Astrocyte (in vitro differentiated cells and primary cell): ENCODE data around the gene PNPLA6.

Experiments
- EZH2 ChIP-seq: IDR thresholded peaks from 2 replicates; pipeline ENCODE4 v1.6.1; 2012; ENCODE audit warnings: mild to moderate bottlenecking, low read length, inconsistent platforms; ENCODE audit not compliant: insufficient read depth
- TF ChIP-seq, protein P1 (sequence below): IDR thresholded peaks from 2 replicates; pipeline ENCODE4 v1.5.1; 2011; ENCODE audit warnings: low read depth, mild to moderate bottlenecking, inconsistent platforms, low read length, moderate library complexity; ENCODE audit not compliant: insufficient read depth

DNA sequence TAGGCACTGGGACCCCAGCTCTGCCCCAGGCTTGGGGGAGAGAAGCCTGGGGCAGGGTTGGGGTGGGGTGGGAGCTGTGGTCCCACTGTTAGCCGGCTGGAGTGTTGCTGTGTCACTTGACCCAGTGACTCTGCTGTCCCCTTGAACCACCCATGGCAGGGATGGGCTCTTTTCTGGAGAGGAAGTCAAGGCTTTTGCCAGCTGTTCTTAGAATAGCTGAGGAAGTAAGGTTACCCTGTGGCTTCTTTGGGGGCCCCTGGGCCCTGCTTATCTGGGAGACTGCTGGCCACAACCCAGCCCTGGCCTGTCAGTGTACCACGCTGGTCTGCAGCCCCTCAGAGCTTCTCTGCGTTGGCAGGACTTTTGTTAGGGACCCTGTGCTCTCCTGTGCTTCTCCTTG is 9.1 kb downstream of the PNPLA6 start:
- TF ChIP-seq, protein P1, sequence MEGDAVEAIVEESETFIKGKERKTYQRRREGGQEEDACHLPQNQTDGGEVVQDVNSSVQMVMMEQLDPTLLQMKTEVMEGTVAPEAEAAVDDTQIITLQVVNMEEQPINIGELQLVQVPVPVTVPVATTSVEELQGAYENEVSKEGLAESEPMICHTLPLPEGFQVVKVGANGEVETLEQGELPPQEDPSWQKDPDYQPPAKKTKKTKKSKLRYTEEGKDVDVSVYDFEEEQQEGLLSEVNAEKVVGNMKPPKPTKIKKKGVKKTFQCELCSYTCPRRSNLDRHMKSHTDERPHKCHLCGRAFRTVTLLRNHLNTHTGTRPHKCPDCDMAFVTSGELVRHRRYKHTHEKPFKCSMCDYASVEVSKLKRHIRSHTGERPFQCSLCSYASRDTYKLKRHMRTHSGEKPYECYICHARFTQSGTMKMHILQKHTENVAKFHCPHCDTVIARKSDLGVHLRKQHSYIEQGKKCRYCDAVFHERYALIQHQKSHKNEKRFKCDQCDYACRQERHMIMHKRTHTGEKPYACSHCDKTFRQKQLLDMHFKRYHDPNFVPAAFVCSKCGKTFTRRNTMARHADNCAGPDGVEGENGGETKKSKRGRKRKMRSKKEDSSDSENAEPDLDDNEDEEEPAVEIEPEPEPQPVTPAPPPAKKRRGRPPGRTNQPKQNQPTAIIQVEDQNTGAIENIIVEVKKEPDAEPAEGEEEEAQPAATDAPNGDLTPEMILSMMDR: no peak
- TF ChIP-seq EZH2: no peak
